Measurements from ENCODE around the gene WNT3A. TPM values are rescaled to one million over a fixed set of nuclear protein-coding genes. Genes with fewer than 3 reads are reported as not detected.
A peak's percentile ranks its signal among the peaks of the same experiment; 100 is the strongest.

Gene WNT3A
- total RNA-seq, 2 experiments from 2014 or later = 0.08 to 0.14 TPM

GRCh38 chr1:228081578-228082213 lies 74.9 kb downstream of the WNT3A start:
- Histone ChIP-seq H3K36me3 (ENCODE audit: insufficient read depth, low read length) (peaks cover 6% of the 10 kb centered on the region), H3K4me1 (ENCODE audit: insufficient read depth, low read length) (peaks cover 56% of the 10 kb centered on the region), H3K9me3 (ENCODE audit: control insufficient read depth in 1 of 2, insufficient read depth in 1 of 2, low read length in 2 of 2) (no peaks in the 10 kb centered on the region), H3K4me3 (ENCODE audit: low read length) (peak overlapping the region; percentile 80), H3K27ac (ENCODE audit: low read depth in 1 of 2, low read length in 2 of 2) (peak overlapping the region; percentile 68 to 86), H3K27me3 (ENCODE audit: control insufficient read depth in 1 of 2, insufficient read depth in 2 of 2, low read length in 2 of 2) (no peaks in the 10 kb centered on the region)
- H3K27me3 Mint-ChIP-seq = no peaks in the 10 kb centered on the region
- CTCF ChIA-PET = interaction anchor here (0.8 to 1.9 kb wide), 4 partner anchors 49 to 539 kb away, joined by 3 to 6 read pairs (median 3); partner anchors contain the start of gene IBA57
- intact Hi-C loops (cut with DNase I, micrococcal nuclease) = loop anchor here (1.0 to 10.0 kb wide), 9 partner anchors 22 to 1137 kb away; partner anchors contain the start of genes IBA57 (in 2 of the 2), C1orf35 (in 1 of the 2), COQ8A (in 1 of the 2) and GUK1 (in 1 of the 2)
- H3K4me3 Mint-ChIP-seq = peak overlapping the region; percentile 87
- H3K9me3 Mint-ChIP-seq = no peaks in the 10 kb centered on the region
- ATAC-seq (ENCODE audit: poor library complexity) (peak; percentile 8), DNase-seq (peak in 3 of 14 experiments; percentile 12 to 52 (median 35))
- TF ChIP-seq, protein P1, sequence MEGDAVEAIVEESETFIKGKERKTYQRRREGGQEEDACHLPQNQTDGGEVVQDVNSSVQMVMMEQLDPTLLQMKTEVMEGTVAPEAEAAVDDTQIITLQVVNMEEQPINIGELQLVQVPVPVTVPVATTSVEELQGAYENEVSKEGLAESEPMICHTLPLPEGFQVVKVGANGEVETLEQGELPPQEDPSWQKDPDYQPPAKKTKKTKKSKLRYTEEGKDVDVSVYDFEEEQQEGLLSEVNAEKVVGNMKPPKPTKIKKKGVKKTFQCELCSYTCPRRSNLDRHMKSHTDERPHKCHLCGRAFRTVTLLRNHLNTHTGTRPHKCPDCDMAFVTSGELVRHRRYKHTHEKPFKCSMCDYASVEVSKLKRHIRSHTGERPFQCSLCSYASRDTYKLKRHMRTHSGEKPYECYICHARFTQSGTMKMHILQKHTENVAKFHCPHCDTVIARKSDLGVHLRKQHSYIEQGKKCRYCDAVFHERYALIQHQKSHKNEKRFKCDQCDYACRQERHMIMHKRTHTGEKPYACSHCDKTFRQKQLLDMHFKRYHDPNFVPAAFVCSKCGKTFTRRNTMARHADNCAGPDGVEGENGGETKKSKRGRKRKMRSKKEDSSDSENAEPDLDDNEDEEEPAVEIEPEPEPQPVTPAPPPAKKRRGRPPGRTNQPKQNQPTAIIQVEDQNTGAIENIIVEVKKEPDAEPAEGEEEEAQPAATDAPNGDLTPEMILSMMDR (IDR thresholded peaks at IDR 0.05) = no peak
- peaks cover 27% of the 10 kb centered on the region for H3K36me3 Mint-ChIP-seq (ENCODE audit: low read depth)
- H3K4me1 Mint-ChIP-seq (ENCODE audit: low read depth) = peaks cover 51% of the 10 kb centered on the region
- peak overlapping the region; percentile 99 for H3K27ac Mint-ChIP-seq
- POLR2A ChIA-PET = interaction anchor here (0.6 to 3.7 kb wide), 24 partner anchors 10 to 1673 kb away, joined by 3 to 44 read pairs (median 5); partner anchors contain the start of genes GUK1, IBA57, MRPL55 and RNF187

DNA sequence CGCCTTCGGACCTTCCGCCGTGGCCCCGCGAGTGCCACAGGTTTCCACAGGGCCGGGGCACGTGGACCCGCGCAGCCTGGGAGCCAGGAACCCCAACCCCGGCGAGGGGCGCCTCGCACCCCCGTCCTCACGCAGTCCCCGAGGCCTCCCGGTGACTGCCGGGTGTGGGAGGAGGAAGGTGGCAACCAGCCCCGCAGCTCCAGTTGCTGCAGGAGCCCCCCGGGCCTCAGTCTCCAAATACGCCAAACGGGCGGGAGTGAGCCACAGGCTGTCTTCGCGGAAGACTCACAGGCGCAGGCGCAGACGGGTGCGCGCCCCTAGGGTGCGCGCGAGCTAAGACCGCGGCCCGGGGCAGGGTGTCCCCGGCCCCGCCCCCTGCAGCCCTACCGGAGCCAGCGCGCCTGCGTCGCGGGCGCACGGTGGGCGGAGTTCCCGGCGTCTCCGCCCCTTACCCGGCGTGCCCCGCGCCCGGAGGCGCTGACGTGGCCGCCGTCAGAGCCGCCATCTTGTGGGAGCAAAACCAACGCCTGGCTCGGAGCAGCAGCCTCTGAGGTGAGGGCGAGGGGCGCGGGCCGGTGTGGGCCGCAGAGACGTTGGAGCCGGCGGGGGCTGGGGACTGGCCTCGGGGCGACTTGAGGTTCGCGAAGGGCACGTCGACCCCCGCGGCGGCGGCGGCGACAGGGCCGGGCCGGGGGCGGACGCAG lies 75.6 kb downstream of the WNT3A start, which contains the start of gene ARF1:
Gene ARF1 (plus strand): TSS at position 495 of the 704 bp plus-strand sequence. CDS start 14,407 bp downstream, outside the sequence.
- peak within 1 kb of the TSS; percentile 80 for H3K4me3 ChIP-seq (ENCODE audit: low read length)
- H3K4me1 Mint-ChIP-seq (ENCODE audit: low read depth) = peaks cover 53% of the 10 kb centered on the region
- peaks cover 28% of the 10 kb centered on the region for H3K36me3 Mint-ChIP-seq (ENCODE audit: low read depth)
- POLR2A ChIA-PET = interaction anchor here (0.6 to 3.7 kb wide), 26 partner anchors 9 to 1674 kb away, joined by 3 to 44 read pairs (median 4); partner anchors contain the start of genes GUK1, IBA57, JMJD4 and MRPL55
- H3K9me3 ChIP-seq (ENCODE audit: control insufficient read depth in 1 of 2, insufficient read depth in 1 of 2, low read length in 2 of 2) = no peaks in the 10 kb centered on the region
- H3K9me3 Mint-ChIP-seq = no peaks in the 10 kb centered on the region
- peaks cover 6% of the 10 kb centered on the region for H3K36me3 ChIP-seq (ENCODE audit: insufficient read depth, low read length)
- H3K4me3 Mint-ChIP-seq = peak within 1 kb of the TSS; percentile 97
- CTCF ChIA-PET = interaction anchor here (0.8 to 1.9 kb wide), 4 partner anchors 49 to 540 kb away, joined by 3 to 6 read pairs (median 3); partner anchors contain the start of gene IBA57
- TF ChIP-seq, protein P1 (IDR thresholded peaks at IDR 0.05) = no peak
- no peaks in the 10 kb centered on the region for H3K27me3 Mint-ChIP-seq
- H3K27ac ChIP-seq (ENCODE audit: low read depth in 1 of 2, low read length in 2 of 2) = peak within 1 kb of the TSS; percentile 86 to 89
- ATAC-seq (ENCODE audit: poor library complexity) (peak; percentile 84), DNase-seq (peak; percentile 81 to 97 (median 93))
- H3K27me3 ChIP-seq (ENCODE audit: control insufficient read depth in 1 of 2, insufficient read depth in 2 of 2, low read length in 2 of 2) = no peaks in the 10 kb centered on the region
- intact Hi-C loops (cut with DNase I, micrococcal nuclease) = loop anchor here (1.0 to 10.0 kb wide), 9 partner anchors 21 to 1138 kb away; partner anchors contain the start of genes IBA57 (in 2 of the 2), C1orf35 (in 1 of the 2), COQ8A (in 1 of the 2) and GUK1 (in 1 of the 2)
- peak within 1 kb of the TSS; percentile 99 for H3K27ac Mint-ChIP-seq
- H3K4me1 ChIP-seq (ENCODE audit: insufficient read depth, low read length) = peaks cover 63% of the 10 kb centered on the region

All from CD4-positive, alpha-beta T cell (primary cell).